ENCODE data around the gene CDYL2. TPM values are rescaled to one million over a fixed set of nuclear protein-coding genes. Genes with fewer than 3 reads are reported as not detected.

CDYL2 gene
- total RNA-seq, 4 donors from 2014 or later: 0.83 to 6.5 (median 3.6) TPM

- Histone ChIP-seq H3K27ac (replicated peaks in 1 of 4) (no peak overlapping the region), H3K4me1 (no peaks in the 10 kb centered on the region), H3K27me3 (no peaks in the 10 kb centered on the region), H3K9me3 (peaks cover 0 to 5% (median 0%) of the 10 kb centered on the region in 4 donors), H3K36me3 (no peaks in the 10 kb centered on the region), H3K4me3 (no peak overlapping the region)
- intact Hi-C loops (cut with DNase I): no loop called here
- no peak for DNase-seq (ENCODE audit: extremely low spot score)
- TF ChIP-seq POLR2AphosphoS5 (IDR thresholded peaks at IDR 0.05) (no peak), CTCF (IDR thresholded peaks at IDR 0.05) (no peak), POLR2A (IDR thresholded peaks at IDR 0.05; ENCODE audit: low read depth) (no peak), EP300 (IDR thresholded peaks at IDR 0.05) (no peak)
- 83% methylated on average over 6 of the region's 6 CpGs for WGBS
These were observed 44.8 kb downstream of the CDYL2 start for GRCh38 chr16:80759419-80760162.

GRCh38 chr16:80754476-80754875 is 49.9 kb downstream of the CDYL2 start:
- no peak for DNase-seq (ENCODE audit: extremely low spot score)

GRCh38 chr16:80752541-80752940 is 51.9 kb downstream of the CDYL2 start:
- WGBS: 88% methylated on average over 2 of the region's 2 CpGs
- intact Hi-C loops (cut with DNase I): no loop called here
- no peak for TF ChIP-seq CTCF (IDR thresholded peaks at IDR 0.05)
- no peak for TF ChIP-seq EP300 (IDR thresholded peaks at IDR 0.05)
- TF ChIP-seq POLR2AphosphoS5 (IDR thresholded peaks at IDR 0.05): no peak
- no peak for TF ChIP-seq POLR2A (IDR thresholded peaks at IDR 0.05; ENCODE audit: low read depth)
- no peak overlapping the region for H3K4me3 ChIP-seq
- peaks cover 0 to 5% (median 0%) of the 10 kb centered on the region in 4 donors for H3K9me3 ChIP-seq
- no peaks in the 10 kb centered on the region for H3K27me3 ChIP-seq
- H3K4me1 ChIP-seq: peaks cover 0 to 4% (median 2%) of the 10 kb centered on the region in 4 donors
- H3K36me3 ChIP-seq: no peaks in the 10 kb centered on the region
- no peak overlapping the region for H3K27ac ChIP-seq (replicated peaks in 1 of 4)
- no peak for DNase-seq (ENCODE audit: extremely low spot score)

More at GRCh38 chr16:80754476-80754875, 49.9 kb downstream of the CDYL2 start:
- intact Hi-C loops (cut with DNase I): no loop called here
- Histone ChIP-seq H3K4me1 (peaks cover 0 to 4% (median 2%) of the 10 kb centered on the region in 4 donors), H3K36me3 (no peaks in the 10 kb centered on the region), H3K4me3 (no peak overlapping the region), H3K9me3 (peaks cover 0 to 5% (median 0%) of the 10 kb centered on the region in 4 donors), H3K27me3 (no peaks in the 10 kb centered on the region), H3K27ac (replicated peaks in 1 of 4) (no peak overlapping the region)
- no peak for TF ChIP-seq POLR2AphosphoS5 (IDR thresholded peaks at IDR 0.05)
- no peak for TF ChIP-seq CTCF (IDR thresholded peaks at IDR 0.05)
- no peak for TF ChIP-seq EP300 (IDR thresholded peaks at IDR 0.05)
- no peak for TF ChIP-seq POLR2A (IDR thresholded peaks at IDR 0.05; ENCODE audit: low read depth)
- 90% methylated on average over 5 of the region's 5 CpGs for WGBS

- Histone ChIP-seq H3K27me3 (no peaks in the 10 kb centered on the region), H3K4me1 (peaks cover 0 to 4% (median 2%) of the 10 kb centered on the region in 4 donors), H3K27ac (replicated peaks in 1 of 4) (no peak overlapping the region), H3K9me3 (no peaks in the 10 kb centered on the region), H3K36me3 (no peaks in the 10 kb centered on the region), H3K4me3 (no peak overlapping the region)
- DNase-seq (ENCODE audit: extremely low spot score): no peak
- intact Hi-C loops (cut with DNase I): no loop called here
- 35% methylated on average over 3 of the region's 3 CpGs for WGBS
- TF ChIP-seq EP300 (IDR thresholded peaks at IDR 0.05): no peak
- no peak for TF ChIP-seq POLR2A (IDR thresholded peaks at IDR 0.05; ENCODE audit: low read depth)
- TF ChIP-seq POLR2AphosphoS5 (IDR thresholded peaks at IDR 0.05): no peak
- no peak for TF ChIP-seq CTCF (IDR thresholded peaks at IDR 0.05)
These were observed 53.2 kb downstream of the CDYL2 start for GRCh38 chr16:80751167-80751566.
